HEK293T (cell line): Measurements from ENCODE around the gene PAK1IP1.
"Not testable (repeated sequence)": the region's sequence is repeated elsewhere in the genome, so short reads cannot be mapped to it uniquely, and the experiment has no call there.

Experiments used
- CTCF ChIA-PET: fragments of 350-600 bp; formaldehyde crosslinking; extraction: SDS; loops from one replicate; lab custom pipeline; 2021; ENCODE audit warnings: antibody characterized with exemption, inconsistent platforms; lab: Yijun Ruan, JAX
- POLR2A ChIA-PET: fragments of 350-600 bp; formaldehyde crosslinking; extraction: SDS; loops from one replicate; lab custom pipeline; 2020; ENCODE audit warnings: antibody characterized with exemption, inconsistent platforms; lab: Yijun Ruan, JAX
- DNase-seq: peaks from one replicate; pipeline ENCODE4 v3.0.0; 2012; ENCODE audit warnings: mixed read lengths; ENCODE audit errors: extremely low spot score
- ARNT ChIP-seq: fragments of 450-650 bp; IDR thresholded peaks from 2 replicates; pipeline ENCODE4 v1.6.1; 2017; ENCODE audit warnings: mild to moderate bottlenecking
- BHLHE40 ChIP-seq: fragments of 450-650 bp; IDR thresholded peaks from 2 replicates; pipeline ENCODE4 v1.6.1; 2016; ENCODE audit warnings: mild to moderate bottlenecking, moderate library complexity, borderline replicate concordance
- CTBP1 ChIP-seq: fragments of 450-650 bp; IDR thresholded peaks from 2 replicates; pipeline ENCODE4 v1.6.1; 2016; ENCODE audit warnings: borderline replicate concordance
- ELF4 ChIP-seq: fragments of 450-650 bp; IDR thresholded peaks from 2 replicates; pipeline ENCODE4 v1.6.1; 2017; ENCODE audit warnings: antibody characterized with exemption
- FOXA1 ChIP-seq: fragments of 450-650 bp; IDR thresholded peaks from 2 replicates; pipeline ENCODE4 v1.6.1; 2016; ENCODE audit warnings: mild to moderate bottlenecking
- FOXK2 ChIP-seq: fragments of 450-650 bp; IDR thresholded peaks from 2 replicates; pipeline ENCODE4 v1.6.1; 2016; ENCODE audit warnings: mild to moderate bottlenecking
- FOXM1 ChIP-seq: fragments of 450-650 bp; IDR thresholded peaks from 2 replicates; pipeline ENCODE4 v1.6.1; 2017; ENCODE audit warnings: mild to moderate bottlenecking, borderline replicate concordance
- HDGF ChIP-seq: fragments of 450-650 bp; IDR thresholded peaks from 2 replicates; pipeline ENCODE4 v1.6.1; 2017; ENCODE audit warnings: antibody characterized with exemption, borderline replicate concordance
- L3MBTL2 ChIP-seq: fragments of 450-650 bp; conservative IDR thresholded peaks from 2 replicates; pipeline ENCODE4 v1.6.1; 2016; ENCODE audit warnings: mild to moderate bottlenecking
- LEF1 ChIP-seq: fragments of 450-650 bp; IDR thresholded peaks from 2 replicates; pipeline ENCODE4 v1.6.1; 2017; ENCODE audit warnings: mild to moderate bottlenecking, borderline replicate concordance
- NFRKB ChIP-seq: fragments of 450-650 bp; IDR thresholded peaks from 2 replicates; pipeline ENCODE4 v1.6.1; 2016; ENCODE audit warnings: mild to moderate bottlenecking, moderate library complexity
- SP1 ChIP-seq: fragments of 450-650 bp; IDR thresholded peaks from 2 replicates; pipeline ENCODE4 v1.6.1; 2017
- SUZ12 ChIP-seq: fragments of 450-650 bp; IDR thresholded peaks from 2 replicates; pipeline ENCODE4 v1.6.1; 2016; ENCODE audit warnings: mild to moderate bottlenecking
- TARDBP ChIP-seq: fragments of 450-650 bp; IDR thresholded peaks from 2 replicates; pipeline ENCODE4 v1.6.1; 2016
- ZNF384 ChIP-seq: fragments of 450-650 bp; IDR thresholded peaks from 2 replicates; pipeline ENCODE4 v1.6.1; 2016
- TF ChIP-seq, protein P1 (sequence below): fragments of 450-650 bp; IDR thresholded peaks from 2 replicates; pipeline ENCODE4 v1.6.1; 2016

Gene PAK1IP1, protein sequence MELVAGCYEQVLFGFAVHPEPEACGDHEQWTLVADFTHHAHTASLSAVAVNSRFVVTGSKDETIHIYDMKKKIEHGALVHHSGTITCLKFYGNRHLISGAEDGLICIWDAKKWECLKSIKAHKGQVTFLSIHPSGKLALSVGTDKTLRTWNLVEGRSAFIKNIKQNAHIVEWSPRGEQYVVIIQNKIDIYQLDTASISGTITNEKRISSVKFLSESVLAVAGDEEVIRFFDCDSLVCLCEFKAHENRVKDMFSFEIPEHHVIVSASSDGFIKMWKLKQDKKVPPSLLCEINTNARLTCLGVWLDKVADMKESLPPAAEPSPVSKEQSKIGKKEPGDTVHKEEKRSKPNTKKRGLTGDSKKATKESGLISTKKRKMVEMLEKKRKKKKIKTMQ

DNA sequence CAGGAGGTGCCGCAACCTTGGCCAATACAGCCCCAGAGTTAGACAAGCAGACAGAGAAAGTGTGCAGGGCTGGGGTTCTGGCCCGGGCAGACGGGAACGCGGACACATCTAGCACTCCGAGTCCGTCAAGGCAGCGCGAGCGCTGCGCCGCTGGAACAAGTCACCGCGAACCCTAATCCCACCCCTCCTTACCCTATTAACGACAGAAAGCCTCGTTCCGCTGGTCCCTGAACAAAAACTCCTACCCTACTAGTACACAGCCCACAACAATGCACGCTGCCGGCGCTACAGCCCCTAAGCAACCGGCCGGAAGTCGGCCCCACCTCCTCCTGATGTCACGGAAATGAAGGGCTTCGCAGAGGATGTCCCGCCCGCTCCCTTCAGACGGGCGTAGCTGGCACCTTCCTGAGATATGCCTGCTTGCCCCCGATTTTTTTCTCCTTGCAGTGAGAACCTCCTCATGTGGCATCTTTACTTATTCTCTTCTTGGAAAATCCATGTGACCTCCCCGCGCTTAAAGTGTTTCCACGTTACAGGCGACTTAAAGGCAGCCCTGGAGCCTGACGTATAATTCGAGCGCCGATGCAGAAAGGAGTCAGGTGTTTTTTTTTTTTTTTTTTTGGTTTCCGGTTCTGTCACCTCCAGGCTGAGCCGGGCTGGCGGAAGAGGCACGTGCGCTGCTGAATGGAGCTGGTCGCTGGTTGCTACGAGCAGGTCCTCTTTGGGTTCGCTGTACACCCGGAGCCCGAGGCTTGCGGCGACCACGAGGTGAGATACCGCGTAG, at the start of gene PAK1IP1, which contains the start of gene C6orf52:
Gene PAK1IP1 (plus strand): TSS at position 671 of the 784 bp plus-strand sequence. CDS start 14 bp downstream, at position 685.
Gene C6orf52 (minus strand): TSS at position 315 of the 784 bp plus-strand sequence. CDS start 7,066 bp downstream, outside the sequence.
- peak; percentile 91 for DNase-seq
- ChIA-PET POLR2A (interaction anchor here (0.6 to 3.1 kb wide), 14 partner anchors 8 to 1602 kb away, joined by 3 to 27 read pairs (median 6); partner anchors contain the start of genes GCNT2, TMEM14B and TMEM14C), CTCF (interaction anchor here (0.6 to 1.2 kb wide), 2 partner anchors 184 to 195 kb away, joined by 4 read pairs; no protein-coding TSS in a partner anchor)
- TF ChIP-seq, protein P1, sequence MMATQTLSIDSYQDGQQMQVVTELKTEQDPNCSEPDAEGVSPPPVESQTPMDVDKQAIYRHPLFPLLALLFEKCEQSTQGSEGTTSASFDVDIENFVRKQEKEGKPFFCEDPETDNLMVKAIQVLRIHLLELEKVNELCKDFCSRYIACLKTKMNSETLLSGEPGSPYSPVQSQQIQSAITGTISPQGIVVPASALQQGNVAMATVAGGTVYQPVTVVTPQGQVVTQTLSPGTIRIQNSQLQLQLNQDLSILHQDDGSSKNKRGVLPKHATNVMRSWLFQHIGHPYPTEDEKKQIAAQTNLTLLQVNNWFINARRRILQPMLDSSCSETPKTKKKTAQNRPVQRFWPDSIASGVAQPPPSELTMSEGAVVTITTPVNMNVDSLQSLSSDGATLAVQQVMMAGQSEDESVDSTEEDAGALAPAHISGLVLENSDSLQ, result peak; percentile 89
- TF ChIP-seq SP1, result no peak
- peak; percentile 100 for TF ChIP-seq ZNF384
- no peak for TF ChIP-seq CTBP1
- TF ChIP-seq ARNT, result no peak
- no peak for TF ChIP-seq BHLHE40
- TF ChIP-seq TARDBP, result no peak
- no peak for TF ChIP-seq SUZ12
- no peak for TF ChIP-seq FOXA1
- TF ChIP-seq ELF4, result peak; percentile 66
- no peak for TF ChIP-seq HDGF
- peak; percentile 74 for TF ChIP-seq NFRKB
- TF ChIP-seq L3MBTL2, result peak; percentile 80
- TF ChIP-seq LEF1, result no peak
- TF ChIP-seq FOXM1, result no peak
- TF ChIP-seq FOXK2, result peak; percentile 73

DNA sequence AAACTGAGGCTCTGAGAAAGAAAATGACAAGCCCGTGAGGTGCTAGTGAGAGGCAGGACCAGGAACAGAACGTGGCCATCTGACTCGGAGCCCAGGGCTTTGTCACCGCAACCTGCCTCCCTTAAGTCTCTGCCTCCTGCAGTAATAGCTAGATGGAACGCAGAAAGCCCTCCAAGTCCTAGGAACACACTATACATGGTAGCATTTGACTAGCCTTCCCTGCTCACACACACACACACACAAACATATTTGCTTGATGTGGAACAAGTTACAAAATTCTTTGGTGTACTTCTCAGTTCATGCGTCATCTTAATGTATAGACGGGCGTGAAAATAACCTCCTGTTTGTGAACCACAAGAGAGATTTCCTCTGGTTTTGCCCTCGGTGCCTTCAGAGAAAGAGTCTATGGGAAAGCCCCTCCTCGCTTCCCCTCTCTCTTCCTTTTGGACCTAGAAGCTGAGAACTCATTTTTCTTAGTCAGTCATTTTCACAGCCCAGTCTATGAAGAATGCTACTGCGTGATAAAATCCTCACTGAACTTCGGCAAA, 39.2 kb upstream of the PAK1IP1 start:
- POLR2A ChIA-PET, result no interaction called here
- no peak for DNase-seq
- TF ChIP-seq BHLHE40 (no peak), ELF4 (no peak), FOXK2 (no peak), FOXA1 (no peak), L3MBTL2 (no peak), LEF1 (no peak), TARDBP (no peak), CTBP1 (no peak), SUZ12 (no peak), NFRKB (no peak), ZNF384 (no peak), SP1 (no peak), FOXM1 (no peak), ARNT (no peak)
- TF ChIP-seq, protein P1, result no peak
- CTCF ChIA-PET, result no interaction called here

DNA sequence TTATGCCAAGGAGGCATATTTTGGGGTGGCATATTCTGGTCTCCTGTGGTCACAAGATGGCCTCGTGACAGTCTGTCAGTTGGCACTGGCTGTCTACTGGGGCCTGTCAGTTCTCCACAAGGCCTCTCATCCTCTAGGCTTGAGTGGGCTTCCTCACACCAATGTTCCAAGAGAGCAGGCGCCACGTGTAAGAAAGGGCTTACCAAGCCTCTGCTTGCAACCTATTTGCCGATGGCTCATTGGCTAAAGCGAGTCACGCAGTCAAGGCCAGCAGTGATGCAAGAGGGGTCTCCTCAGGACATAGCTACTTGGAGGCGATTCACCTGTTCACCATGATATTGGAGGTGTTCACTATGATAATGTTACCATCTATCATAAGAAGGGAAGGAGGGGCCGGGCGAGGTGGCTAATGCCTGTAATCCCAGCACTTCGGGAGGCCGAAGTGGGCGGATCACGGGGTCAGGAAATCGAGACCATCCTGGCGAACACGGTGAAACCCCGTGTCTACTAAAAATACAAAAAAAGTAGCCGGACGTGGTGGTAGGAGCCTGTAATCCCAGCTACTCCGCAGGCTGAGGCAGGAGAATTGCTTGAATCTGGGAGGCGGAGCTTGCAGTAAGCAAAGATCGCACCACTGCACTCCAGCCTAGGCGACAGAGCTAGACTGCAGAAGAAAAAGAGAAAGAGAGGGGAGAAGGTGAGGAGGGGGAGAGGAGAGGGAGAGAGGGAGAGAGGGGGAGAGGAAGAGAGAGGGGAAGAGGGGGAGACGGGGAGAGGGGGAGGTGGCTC, 35.7 kb upstream of the PAK1IP1 start:
- no peak for DNase-seq
- ChIA-PET POLR2A (no interaction called here), CTCF (no interaction called here)
- TF ChIP-seq ELF4, result no peak
- TF ChIP-seq L3MBTL2, result no peak
- no peak for TF ChIP-seq BHLHE40
- no peak for TF ChIP-seq CTBP1
- no peak for TF ChIP-seq LEF1
- TF ChIP-seq SUZ12, result no peak
- TF ChIP-seq TARDBP, result no peak
- TF ChIP-seq HDGF, result no peak

DNA sequence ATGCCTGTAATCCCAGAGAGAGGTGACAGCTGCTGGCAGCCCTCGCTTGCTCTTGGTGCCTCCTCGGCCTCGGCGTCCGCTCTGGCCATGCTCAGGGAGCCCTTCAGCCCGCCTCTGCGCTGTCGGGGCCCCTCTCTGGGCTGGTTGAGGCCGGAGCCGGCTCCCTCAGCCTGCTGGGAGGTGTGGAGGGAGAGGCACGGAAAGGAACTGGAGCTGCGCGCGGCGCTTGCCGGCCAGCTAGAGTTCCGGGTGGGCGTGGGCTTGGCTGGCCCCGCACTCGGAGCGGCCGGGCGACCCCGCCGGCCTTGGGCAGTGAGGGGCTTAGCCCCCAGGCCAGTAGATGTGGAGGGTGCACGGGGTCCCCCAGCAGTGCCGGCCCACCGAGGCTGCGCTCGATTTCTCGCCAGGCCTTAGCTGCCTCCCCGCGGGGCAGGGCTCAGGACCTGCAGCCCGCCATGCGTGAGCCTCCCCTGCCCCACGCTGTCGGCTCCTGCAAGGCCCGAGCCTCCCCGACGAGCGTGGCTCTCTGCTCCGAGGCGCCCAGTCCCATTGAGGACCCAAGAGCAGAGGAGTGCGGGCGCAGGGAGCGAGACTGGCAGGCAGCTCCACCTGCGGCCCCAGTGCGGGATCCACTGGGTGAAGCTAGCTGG, 34.9 kb upstream of the PAK1IP1 start:
- POLR2A ChIA-PET, result no interaction called here
- no peak for DNase-seq
- no peak for TF ChIP-seq ELF4
- no peak for TF ChIP-seq FOXM1
- no peak for TF ChIP-seq TARDBP
- TF ChIP-seq ZNF384, result no peak
- no peak for TF ChIP-seq L3MBTL2
- no peak for TF ChIP-seq SUZ12
- no peak for TF ChIP-seq LEF1
- TF ChIP-seq SP1, result no peak
- CTCF ChIA-PET, result no interaction called here

DNA sequence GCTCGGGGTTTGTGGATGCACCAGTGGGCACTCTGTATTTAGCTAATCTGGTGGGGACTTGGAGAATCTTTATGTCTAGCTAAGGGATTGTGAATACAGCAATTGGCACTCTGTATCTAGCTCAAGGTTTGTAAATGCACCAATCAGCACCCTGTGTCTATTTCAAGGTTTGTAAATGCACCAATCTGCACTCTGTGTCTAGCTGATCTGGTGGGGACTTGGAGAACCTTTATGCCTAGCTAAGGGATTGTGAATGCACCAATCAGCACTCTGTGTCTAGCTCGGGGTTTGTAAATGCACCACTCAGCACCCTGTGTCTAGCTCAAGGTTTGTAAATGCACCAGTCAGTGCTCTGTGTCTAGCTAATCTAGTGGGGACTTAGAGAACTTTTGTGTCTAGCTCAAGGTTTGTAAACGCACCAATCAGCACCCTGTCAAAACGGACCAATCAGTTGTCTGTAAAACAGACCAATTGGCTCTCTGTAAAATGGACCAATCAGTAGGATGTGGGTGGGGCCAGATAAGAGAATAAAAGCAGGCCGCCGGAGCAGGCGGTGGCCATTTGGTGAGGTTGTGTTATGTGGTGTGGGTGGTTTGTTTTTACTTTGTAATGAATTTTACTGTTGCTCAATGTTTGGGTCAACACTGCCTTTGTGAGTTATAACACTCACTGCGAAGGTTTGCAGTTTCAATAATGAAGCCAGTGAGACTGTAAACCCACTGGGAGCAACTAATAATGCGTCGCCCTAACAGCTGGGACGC, 34.2 kb upstream of the PAK1IP1 start:
- DNase-seq, CTCF ChIA-PET, POLR2A ChIA-PET: not testable (repeated sequence)
